Activated CD8-positive, alpha-beta memory T cell treated with anti-CD3 and anti-CD28 coated beads, Interleukin-2, amount 50 U/mL, for 4 hours (primary cell): ENCODE data around the gene SLN.

Experiments
- DNase-seq: peaks from one replicate; pipeline ENCODE4 v3.0.0-alpha.2; 2020

Gene SLN

DNA sequence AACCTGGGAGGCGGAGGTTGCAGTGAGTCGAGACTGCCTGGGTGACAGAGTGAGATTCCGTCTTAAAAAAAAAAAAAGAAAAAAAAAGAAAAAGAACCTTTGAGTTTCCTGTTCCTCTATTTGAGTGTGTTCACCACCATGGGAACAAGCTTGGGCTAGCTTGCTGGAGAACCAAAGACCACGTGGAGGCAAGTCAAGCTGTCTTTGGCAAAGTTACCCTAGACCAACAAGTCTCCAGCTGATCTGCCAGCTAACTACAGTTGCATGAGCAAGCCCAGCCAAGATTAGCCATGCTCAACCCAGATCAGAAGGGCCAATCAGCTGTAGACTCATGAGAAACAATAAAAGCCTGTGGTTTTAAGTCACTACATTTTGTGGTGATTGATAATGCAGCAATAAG is 29.7 kb downstream of the SLN start:
- DNase-seq = no peak

DNA sequence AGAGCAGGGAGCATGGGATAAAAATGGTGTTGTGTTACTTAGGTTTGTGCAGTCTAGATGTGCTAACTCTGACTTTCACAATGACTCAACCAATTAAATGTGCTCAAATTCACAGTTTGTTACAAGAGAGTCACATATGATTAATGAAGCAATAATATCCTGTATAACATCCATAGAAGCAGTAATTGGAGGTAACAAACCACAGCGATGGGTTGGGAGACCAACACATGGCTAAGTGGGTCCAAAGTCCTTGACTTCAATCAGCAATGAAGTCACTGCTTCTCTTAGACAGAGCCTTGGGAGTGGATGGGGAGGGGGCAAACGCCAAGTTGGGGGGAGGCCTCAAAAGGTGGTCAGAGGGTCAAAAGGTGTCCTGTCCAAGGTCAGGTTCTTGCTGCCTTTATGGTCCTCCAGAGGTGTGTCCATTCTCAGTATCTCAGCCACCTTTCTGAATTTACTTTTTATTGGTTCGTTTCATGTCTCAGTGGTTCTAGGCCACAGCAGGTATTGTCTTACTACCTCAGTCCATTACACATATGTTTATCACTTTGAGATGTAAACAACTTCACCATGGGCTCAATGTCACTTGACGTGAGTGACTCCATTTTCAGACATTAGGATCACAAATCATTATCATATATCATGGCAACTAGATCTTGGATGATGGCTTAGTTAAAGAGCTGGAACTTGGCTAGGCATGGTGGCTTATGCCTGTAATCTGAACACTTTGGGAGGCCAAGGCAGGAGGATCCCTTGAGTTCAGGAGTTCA is 32.4 kb downstream of the SLN start:
- no peak for DNase-seq

- DNase-seq = no peak
Observed at GRCh38 chr11:107678632-107678971, 33.3 kb downstream of the SLN start.

DNA sequence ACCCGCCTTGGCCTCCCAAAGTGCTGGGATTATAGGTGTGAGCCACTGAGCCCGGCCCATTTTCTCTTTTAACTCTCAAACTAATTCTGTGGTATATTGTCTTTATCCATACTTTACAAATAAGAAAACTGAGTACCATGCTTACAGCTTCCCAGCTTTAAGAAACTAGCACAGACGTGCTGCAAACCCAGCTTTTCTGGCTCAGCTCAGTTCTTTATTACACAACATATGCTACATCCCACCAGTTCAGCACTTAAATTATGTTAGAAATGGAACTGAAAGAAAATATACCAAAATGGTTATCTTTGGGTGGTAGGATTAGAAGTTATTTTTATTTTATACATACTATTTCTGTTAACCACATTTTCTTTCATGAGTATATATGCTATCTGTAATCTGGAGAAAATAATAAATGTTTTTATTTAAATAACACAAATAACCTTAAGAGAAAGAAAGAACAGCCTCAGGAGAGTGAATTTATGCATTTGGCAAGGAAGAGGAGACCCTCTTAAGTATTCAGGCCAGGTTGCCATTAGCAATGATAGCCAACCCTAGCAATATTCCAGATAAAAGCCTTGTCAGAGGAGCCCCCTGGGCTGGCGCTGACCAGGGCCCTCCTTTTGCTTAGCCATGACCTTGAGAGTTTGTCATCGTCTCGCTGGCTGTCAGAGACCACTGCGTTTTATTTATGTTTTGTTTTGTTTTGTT is 33.8 kb downstream of the SLN start:
- DNase-seq = no peak

- no peak for DNase-seq
Observed at GRCh38 chr11:107676336-107677057, 35.4 kb downstream of the SLN start.

DNA sequence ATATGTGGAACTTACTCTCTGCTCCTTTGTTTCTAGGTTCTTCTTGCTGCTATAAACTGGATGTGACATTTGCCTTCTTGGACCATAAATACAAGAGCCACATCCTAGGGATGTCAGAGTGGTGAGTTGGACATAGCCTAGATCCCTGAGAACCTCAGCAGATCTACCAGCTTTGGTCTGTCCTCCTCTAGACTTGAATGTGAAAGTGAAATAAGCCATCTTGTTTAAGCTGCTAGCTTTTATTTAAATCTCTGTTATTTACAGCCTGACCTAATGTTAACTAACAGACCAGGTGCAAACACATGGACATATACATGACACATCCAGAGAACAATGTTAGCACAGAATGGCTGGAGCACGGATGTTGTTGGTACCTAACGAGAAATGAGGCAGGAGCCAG is 36.0 kb downstream of the SLN start:
- DNase-seq = no peak

GRCh38 chr11:107669893-107670601 is 41.8 kb downstream of the SLN start:
- DNase-seq = no peak

DNA sequence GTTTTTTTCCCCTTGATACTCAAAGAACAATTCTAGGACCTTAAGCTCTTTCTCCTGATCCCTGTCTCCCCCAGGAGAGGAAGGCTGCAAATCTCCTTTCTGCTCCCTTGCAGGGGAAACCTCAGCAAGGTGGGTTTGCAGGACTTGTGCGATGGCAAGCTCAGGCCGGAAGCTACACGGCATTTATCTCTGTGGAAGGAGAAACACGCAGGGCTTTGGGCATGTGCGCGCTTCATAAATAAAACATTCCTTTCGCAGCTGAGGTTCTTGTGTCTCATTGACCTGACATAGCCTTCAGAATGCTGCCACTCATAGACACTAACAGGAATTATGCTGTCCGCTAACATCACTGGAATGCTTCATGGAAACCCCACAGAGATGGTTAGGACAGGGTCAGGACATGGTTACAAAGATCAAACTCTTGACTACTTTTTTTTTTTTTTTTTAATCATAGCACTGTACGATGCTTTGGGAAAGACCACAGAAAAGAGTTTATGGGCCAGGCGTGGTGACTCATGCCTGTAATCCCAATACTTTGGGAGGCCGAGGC is 42.6 kb downstream of the SLN start:
- DNase-seq = no peak

GRCh38 chr11:107666911-107667613 is 44.8 kb downstream of the SLN start:
- DNase-seq = no peak

DNA sequence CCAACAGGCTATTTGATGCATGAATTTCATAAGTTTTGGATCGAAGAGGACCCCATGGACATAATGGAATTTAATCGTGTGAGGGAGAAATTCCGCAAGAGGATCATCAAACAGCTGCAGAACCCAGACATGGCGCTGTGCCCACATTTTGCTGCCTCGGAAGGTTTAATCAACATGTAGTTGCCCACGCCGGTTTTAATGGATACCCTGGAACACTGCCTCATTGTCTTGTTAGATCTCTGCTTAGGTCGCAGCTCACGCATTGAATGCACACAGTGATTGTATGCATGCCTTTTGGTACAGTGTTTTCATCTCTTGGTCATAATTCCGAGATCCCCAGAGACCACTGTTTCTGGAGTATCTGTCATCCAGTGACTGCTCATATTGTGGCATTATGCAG is 46.8 kb downstream of the SLN start:
- no peak for DNase-seq

DNA sequence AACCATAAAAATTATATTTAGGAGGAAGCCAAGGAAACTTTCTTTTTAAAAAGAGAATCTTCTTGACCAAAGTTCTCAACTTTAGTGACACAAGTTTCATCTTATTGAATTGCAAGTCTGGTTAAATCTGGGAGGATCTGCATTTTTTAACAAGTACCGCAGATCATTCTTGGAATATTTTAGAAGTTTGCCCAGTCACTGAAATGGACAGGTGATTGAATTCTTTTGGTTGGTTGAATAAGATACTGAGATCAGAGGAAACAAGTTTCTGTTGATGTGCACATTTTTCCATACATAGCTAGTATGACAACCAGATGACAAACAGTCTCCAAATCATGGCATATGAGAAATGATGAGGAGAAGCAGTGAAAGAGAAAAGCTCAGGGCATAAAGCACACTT is 50.2 kb downstream of the SLN start:
- no peak for DNase-seq

GRCh38 chr11:107660066-107660465 is 51.8 kb downstream of the SLN start:
- no peak for DNase-seq

GRCh38 chr11:107659310-107659709 is 52.5 kb downstream of the SLN start:
- DNase-seq = no peak
